Measurements from ENCODE around the gene ZSWIM4.

DNA sequence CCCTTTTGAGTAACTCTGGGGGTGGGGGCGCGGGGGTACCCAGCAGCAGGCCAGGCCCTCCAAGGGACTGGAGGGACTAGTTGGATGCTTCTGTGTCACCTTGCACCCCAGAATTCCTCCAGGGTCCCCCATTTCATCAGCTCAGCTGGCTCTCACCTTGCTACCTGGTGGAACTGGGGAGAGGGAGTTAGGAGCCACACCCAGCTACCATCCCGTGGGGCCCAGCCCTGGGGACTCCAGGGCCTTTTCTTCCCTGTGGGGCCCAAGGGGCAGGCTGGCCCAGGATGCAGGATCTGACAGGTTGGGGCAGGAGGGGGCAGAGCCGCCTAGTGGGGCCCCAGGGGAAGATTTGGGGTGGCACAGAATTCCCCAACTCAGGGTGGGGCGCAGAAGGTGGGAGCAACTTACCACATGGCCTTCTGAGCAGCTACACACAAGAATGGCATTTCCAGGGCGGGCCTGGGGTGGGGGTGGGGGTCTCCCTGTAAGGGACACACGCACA is 48.9 kb downstream of the ZSWIM4 start:
- no peak for TF ChIP-seq POLR2A (IDR thresholded peaks at IDR 0.05)
- TF ChIP-seq, protein P1, sequence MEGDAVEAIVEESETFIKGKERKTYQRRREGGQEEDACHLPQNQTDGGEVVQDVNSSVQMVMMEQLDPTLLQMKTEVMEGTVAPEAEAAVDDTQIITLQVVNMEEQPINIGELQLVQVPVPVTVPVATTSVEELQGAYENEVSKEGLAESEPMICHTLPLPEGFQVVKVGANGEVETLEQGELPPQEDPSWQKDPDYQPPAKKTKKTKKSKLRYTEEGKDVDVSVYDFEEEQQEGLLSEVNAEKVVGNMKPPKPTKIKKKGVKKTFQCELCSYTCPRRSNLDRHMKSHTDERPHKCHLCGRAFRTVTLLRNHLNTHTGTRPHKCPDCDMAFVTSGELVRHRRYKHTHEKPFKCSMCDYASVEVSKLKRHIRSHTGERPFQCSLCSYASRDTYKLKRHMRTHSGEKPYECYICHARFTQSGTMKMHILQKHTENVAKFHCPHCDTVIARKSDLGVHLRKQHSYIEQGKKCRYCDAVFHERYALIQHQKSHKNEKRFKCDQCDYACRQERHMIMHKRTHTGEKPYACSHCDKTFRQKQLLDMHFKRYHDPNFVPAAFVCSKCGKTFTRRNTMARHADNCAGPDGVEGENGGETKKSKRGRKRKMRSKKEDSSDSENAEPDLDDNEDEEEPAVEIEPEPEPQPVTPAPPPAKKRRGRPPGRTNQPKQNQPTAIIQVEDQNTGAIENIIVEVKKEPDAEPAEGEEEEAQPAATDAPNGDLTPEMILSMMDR (IDR thresholded peaks at IDR 0.05), result no peak
